Adrenal gland (tissue), 5 donors: ENCODE results near the gene RTN4.

ENCODE experiments used
- POLR2A ChIP-seq, 2 donors: fragments of 450-650 bp; IDR thresholded peaks; one replicate each; pipeline ENCODE4 v1.6.1; 2017; ENCODE audit warnings: antibody characterized with exemption in 2 of 2, mild to moderate bottlenecking in 2 of 2, moderate library complexity in 1 of 2
- TF ChIP-seq, protein P1 (sequence below), 6 experiments: fragments of 450-650 bp in 4 of 6; fragments of 200-600 bp in 2 of 6; sonication (generic) in 1 of 6; IDR thresholded peaks; 1 replicate in 5 of 6; 2 replicates in 1 of 6; pipeline versions ENCODE4 v1.5.1 to v1.8.0; 2016 to 2021; ENCODE audit warnings: antibody characterized with exemption in 6 of 6, mild to moderate bottlenecking in 2 of 6, moderate library complexity in 1 of 6
- donor health status: DM: no; HTN: no; CAD: no.

DNA sequence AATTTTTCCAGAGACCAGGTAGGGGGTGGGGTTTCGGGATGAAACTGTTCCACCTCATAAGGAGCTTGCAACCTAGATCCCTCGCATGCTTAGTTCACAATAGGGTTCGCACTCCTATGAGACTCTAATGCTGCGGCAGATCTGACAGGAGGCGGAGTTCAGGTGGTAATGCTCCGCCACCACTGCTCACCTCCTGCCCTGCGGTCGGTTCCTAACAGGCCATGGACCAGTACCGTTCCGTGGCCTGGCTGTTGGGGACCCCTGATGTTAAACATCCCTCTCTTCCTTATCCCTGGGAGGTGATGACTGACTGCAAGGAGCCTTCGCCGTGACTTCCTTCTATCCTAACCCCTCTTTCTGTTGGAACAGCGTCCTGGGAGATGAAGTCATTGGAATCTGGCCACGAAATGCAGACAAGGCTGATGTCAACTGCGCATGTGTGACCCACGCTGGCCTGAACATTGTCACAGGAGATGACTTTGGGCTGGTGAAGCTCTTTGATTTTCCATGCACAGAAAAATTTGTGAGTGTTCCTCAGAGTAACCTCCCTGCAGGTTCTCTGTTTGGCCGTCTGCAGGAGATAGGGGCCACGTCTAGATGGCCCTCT lies 82.4 kb downstream of the RTN4 start:
- TF ChIP-seq, protein P1, sequence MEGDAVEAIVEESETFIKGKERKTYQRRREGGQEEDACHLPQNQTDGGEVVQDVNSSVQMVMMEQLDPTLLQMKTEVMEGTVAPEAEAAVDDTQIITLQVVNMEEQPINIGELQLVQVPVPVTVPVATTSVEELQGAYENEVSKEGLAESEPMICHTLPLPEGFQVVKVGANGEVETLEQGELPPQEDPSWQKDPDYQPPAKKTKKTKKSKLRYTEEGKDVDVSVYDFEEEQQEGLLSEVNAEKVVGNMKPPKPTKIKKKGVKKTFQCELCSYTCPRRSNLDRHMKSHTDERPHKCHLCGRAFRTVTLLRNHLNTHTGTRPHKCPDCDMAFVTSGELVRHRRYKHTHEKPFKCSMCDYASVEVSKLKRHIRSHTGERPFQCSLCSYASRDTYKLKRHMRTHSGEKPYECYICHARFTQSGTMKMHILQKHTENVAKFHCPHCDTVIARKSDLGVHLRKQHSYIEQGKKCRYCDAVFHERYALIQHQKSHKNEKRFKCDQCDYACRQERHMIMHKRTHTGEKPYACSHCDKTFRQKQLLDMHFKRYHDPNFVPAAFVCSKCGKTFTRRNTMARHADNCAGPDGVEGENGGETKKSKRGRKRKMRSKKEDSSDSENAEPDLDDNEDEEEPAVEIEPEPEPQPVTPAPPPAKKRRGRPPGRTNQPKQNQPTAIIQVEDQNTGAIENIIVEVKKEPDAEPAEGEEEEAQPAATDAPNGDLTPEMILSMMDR (IDR thresholded peaks at IDR 0.05): no peak
- no peak for TF ChIP-seq POLR2A (IDR thresholded peaks at IDR 0.05)
